Stimulated activated naive CD4-positive, alpha-beta T cell treated with Interleukin-2 at 50 U/mL for 16 hours (primary cell): ENCODE measurements around the gene GPC6.
"Not testable (repeated sequence)": the region's sequence is repeated elsewhere in the genome, so short reads cannot be mapped to it uniquely, and the experiment has no call there.

ENCODE experiments used
- DNase-seq: peaks from one replicate; lab custom pipeline; 2025; lab: John Stamatoyannopoulos, UW

Gene GPC6

GRCh38 chr13:93323880-93324279 is 97.3 kb downstream of the GPC6 start:
- not testable (repeated sequence) for DNase-seq

GRCh38 chr13:93325303-93326233 is 99.0 kb downstream of the GPC6 start:
- DNase-seq: no peak

GRCh38 chr13:93326234-93326811 is 99.7 kb downstream of the GPC6 start:
- no peak for DNase-seq

- no peak for DNase-seq
Observed at GRCh38 chr13:93328943-93329342, 102.3 kb downstream of the GPC6 start.

GRCh38 chr13:93336728-93337127 is 110.1 kb downstream of the GPC6 start:
- no peak for DNase-seq

- DNase-seq: no peak
Observed at GRCh38 chr13:93338030-93338429, 111.4 kb downstream of the GPC6 start.

- DNase-seq: no peak
Observed at GRCh38 chr13:93338906-93339305, 112.3 kb downstream of the GPC6 start.

- DNase-seq: no peak
Observed at GRCh38 chr13:93339550-93339949, 112.9 kb downstream of the GPC6 start.

- DNase-seq: no peak
Observed at GRCh38 chr13:93341517-93341916, 114.9 kb downstream of the GPC6 start.

GRCh38 chr13:93343097-93343496 is 116.5 kb downstream of the GPC6 start:
- DNase-seq: no peak

- DNase-seq: no peak
Observed at GRCh38 chr13:93344048-93344705, 117.6 kb downstream of the GPC6 start.

GRCh38 chr13:93345024-93345423 is 118.4 kb downstream of the GPC6 start:
- no peak for DNase-seq

- no peak for DNase-seq
Observed at GRCh38 chr13:93345770-93346169, 119.2 kb downstream of the GPC6 start.

- no peak for DNase-seq
Observed at GRCh38 chr13:93352616-93353015, 126.0 kb downstream of the GPC6 start.

GRCh38 chr13:93355094-93355493 is 128.5 kb downstream of the GPC6 start:
- no peak for DNase-seq

- no peak for DNase-seq
Observed at GRCh38 chr13:93356469-93356868, 129.9 kb downstream of the GPC6 start.

- no peak for DNase-seq
Observed at GRCh38 chr13:93360021-93360420, 133.4 kb downstream of the GPC6 start.

GRCh38 chr13:93361703-93362102 is 135.1 kb downstream of the GPC6 start:
- no peak for DNase-seq

- DNase-seq: no peak
Observed at GRCh38 chr13:93364166-93364565, 137.6 kb downstream of the GPC6 start.

GRCh38 chr13:93368296-93368695 is 141.7 kb downstream of the GPC6 start:
- no peak for DNase-seq

GRCh38 chr13:93368718-93369117 is 142.1 kb downstream of the GPC6 start:
- no peak for DNase-seq

GRCh38 chr13:93372856-93373255 is 146.2 kb downstream of the GPC6 start:
- DNase-seq: no peak

GRCh38 chr13:93375491-93375890 is 148.9 kb downstream of the GPC6 start:
- DNase-seq: no peak
